Measurements from ENCODE around the gene PBX3.

DNA sequence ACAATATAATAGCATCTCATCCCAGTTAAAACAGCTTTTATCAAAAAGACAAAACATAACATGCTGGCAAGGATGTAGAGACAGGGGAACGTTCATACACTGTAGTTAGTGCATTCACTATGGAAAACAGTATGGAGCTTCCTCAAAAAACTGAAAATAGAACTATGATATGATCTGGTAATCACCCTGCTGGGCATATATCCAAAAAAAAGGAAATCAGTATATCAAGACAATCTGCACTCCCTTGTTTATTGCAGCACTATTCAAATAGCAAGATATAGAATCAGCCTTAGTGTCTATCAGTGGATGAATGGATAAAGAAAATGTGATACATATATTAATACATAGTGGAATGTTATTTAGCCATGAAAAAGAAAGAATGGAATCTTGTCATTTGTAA lies 88.5 kb downstream of the PBX3 start:
- TF ChIP-seq, protein P1, sequence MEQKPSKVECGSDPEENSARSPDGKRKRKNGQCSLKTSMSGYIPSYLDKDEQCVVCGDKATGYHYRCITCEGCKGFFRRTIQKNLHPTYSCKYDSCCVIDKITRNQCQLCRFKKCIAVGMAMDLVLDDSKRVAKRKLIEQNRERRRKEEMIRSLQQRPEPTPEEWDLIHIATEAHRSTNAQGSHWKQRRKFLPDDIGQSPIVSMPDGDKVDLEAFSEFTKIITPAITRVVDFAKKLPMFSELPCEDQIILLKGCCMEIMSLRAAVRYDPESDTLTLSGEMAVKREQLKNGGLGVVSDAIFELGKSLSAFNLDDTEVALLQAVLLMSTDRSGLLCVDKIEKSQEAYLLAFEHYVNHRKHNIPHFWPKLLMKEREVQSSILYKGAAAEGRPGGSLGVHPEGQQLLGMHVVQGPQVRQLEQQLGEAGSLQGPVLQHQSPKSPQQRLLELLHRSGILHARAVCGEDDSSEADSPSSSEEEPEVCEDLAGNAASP (CRISPR knock-in tag; IDR thresholded peaks at IDR 0.05; ENCODE audit: borderline replicate concordance): no peak
- TF ChIP-seq CEBPB (IDR thresholded peaks at IDR 0.05; ENCODE audit: borderline replicate concordance, low read depth, low read length) (no peak), CBX2 (IDR thresholded peaks at IDR 0.05; ENCODE audit: low read depth, low read length) (no peak), CBX2 (CRISPR knock-in tag; IDR thresholded peaks at IDR 0.05; ENCODE audit: low read depth) (no peak), POLR2AphosphoS5 (IDR thresholded peaks at IDR 0.05; ENCODE audit: low read depth, low read length) (no peak)
- TF ChIP-seq, protein P2, sequence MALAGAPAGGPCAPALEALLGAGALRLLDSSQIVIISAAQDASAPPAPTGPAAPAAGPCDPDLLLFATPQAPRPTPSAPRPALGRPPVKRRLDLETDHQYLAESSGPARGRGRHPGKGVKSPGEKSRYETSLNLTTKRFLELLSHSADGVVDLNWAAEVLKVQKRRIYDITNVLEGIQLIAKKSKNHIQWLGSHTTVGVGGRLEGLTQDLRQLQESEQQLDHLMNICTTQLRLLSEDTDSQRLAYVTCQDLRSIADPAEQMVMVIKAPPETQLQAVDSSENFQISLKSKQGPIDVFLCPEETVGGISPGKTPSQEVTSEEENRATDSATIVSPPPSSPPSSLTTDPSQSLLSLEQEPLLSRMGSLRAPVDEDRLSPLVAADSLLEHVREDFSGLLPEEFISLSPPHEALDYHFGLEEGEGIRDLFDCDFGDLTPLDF (CRISPR knock-in tag; IDR thresholded peaks at IDR 0.05): no peak

Data from HepG2 (cell line).